ENCODE results near the gene TMEM184B.
"Not testable (repeated sequence)": the region's sequence is repeated elsewhere in the genome, so short reads cannot be mapped to it uniquely, and the experiment has no call there.

TMEM184B gene

GRCh38 chr22:38235240-38235850, 37.5 kb downstream of the TMEM184B start:
- Mint-ChIP-seq H3K4me1 (no peaks in the 10 kb centered on the region), H3K9me3 (no peaks in the 10 kb centered on the region), H3K27ac (no peak overlapping the region), H3K36me3 (ENCODE audit: low read depth) (peaks cover 8% of the 10 kb centered on the region), H3K27me3 (no peaks in the 10 kb centered on the region), H3K4me3 (no peak overlapping the region)
- DNase-seq = no peak
- ATAC-seq = no peak

GRCh38 chr22:38233856-38234255, 39.0 kb downstream of the TMEM184B start:
- H3K27me3 Mint-ChIP-seq; DNase-seq; H3K36me3 Mint-ChIP-seq (ENCODE audit: low read depth); H3K4me3 Mint-ChIP-seq; ATAC-seq; H3K9me3 Mint-ChIP-seq; H3K4me1 Mint-ChIP-seq; H3K27ac Mint-ChIP-seq: not testable (repeated sequence)

- H3K9me3 Mint-ChIP-seq = no peaks in the 10 kb centered on the region
- peaks cover 4% of the 10 kb centered on the region for H3K36me3 Mint-ChIP-seq (ENCODE audit: low read depth)
- no peak overlapping the region for H3K4me3 Mint-ChIP-seq
- H3K27me3 Mint-ChIP-seq = no peaks in the 10 kb centered on the region
- peaks cover 6% of the 10 kb centered on the region for H3K4me1 Mint-ChIP-seq
- no peak for DNase-seq
- no peak for ATAC-seq
- H3K27ac Mint-ChIP-seq = no peak overlapping the region
Observed at GRCh38 chr22:38233427-38233826, 39.4 kb downstream of the TMEM184B start.

GRCh38 chr22:38232196-38232595, 40.6 kb downstream of the TMEM184B start:
- no peak for ATAC-seq
- H3K36me3 Mint-ChIP-seq (ENCODE audit: low read depth) = peaks cover 4% of the 10 kb centered on the region

GRCh38 chr22:38230916-38231315, 41.9 kb downstream of the TMEM184B start:
- Mint-ChIP-seq H3K9me3 (no peaks in the 10 kb centered on the region), H3K4me3 (no peak overlapping the region), H3K27me3 (no peaks in the 10 kb centered on the region), H3K27ac (no peak overlapping the region), H3K36me3 (ENCODE audit: low read depth) (peaks cover 4% of the 10 kb centered on the region), H3K4me1 (peaks cover 6% of the 10 kb centered on the region)
- ATAC-seq (no peak), DNase-seq (no peak)

More at GRCh38 chr22:38232196-38232595, 40.6 kb downstream of the TMEM184B start:
- H3K4me3 Mint-ChIP-seq = no peak overlapping the region
- no peak overlapping the region for H3K27ac Mint-ChIP-seq
- no peak for DNase-seq
- H3K9me3 Mint-ChIP-seq = no peaks in the 10 kb centered on the region
- peaks cover 6% of the 10 kb centered on the region for H3K4me1 Mint-ChIP-seq
- H3K27me3 Mint-ChIP-seq = no peaks in the 10 kb centered on the region

GRCh38 chr22:38230108-38230825, 42.5 kb downstream of the TMEM184B start:
- DNase-seq = peak; percentile 22
- no peak overlapping the region for H3K27ac Mint-ChIP-seq
- H3K36me3 Mint-ChIP-seq (ENCODE audit: low read depth) = peaks cover 4% of the 10 kb centered on the region

GRCh38 chr22:38228873-38229740, 43.7 kb downstream of the TMEM184B start:
- ATAC-seq (peak; percentile 4), DNase-seq (no peak)
- no peak overlapping the region for H3K27ac Mint-ChIP-seq
- H3K27me3 Mint-ChIP-seq = no peaks in the 10 kb centered on the region
- H3K9me3 Mint-ChIP-seq = no peaks in the 10 kb centered on the region
- peaks cover 6% of the 10 kb centered on the region for H3K4me1 Mint-ChIP-seq
- no peak overlapping the region for H3K4me3 Mint-ChIP-seq
- H3K36me3 Mint-ChIP-seq (ENCODE audit: low read depth) = peaks cover 4% of the 10 kb centered on the region

More at GRCh38 chr22:38230108-38230825, 42.5 kb downstream of the TMEM184B start:
- Mint-ChIP-seq H3K27me3 (no peaks in the 10 kb centered on the region), H3K4me3 (no peak overlapping the region), H3K4me1 (peaks cover 6% of the 10 kb centered on the region), H3K9me3 (no peaks in the 10 kb centered on the region)
- ATAC-seq = peak; percentile 31

GRCh38 chr22:38228326-38228872, 44.4 kb downstream of the TMEM184B start:
- Mint-ChIP-seq H3K27ac (no peak overlapping the region), H3K27me3 (no peaks in the 10 kb centered on the region), H3K4me3 (no peak overlapping the region), H3K9me3 (no peaks in the 10 kb centered on the region), H3K4me1 (peaks cover 6% of the 10 kb centered on the region), H3K36me3 (ENCODE audit: low read depth) (peaks cover 4% of the 10 kb centered on the region)
- no peak for DNase-seq
- ATAC-seq = no peak

- ATAC-seq (no peak), DNase-seq (no peak)
- Mint-ChIP-seq H3K27ac (no peak overlapping the region), H3K9me3 (no peaks in the 10 kb centered on the region), H3K36me3 (ENCODE audit: low read depth) (peaks cover 4% of the 10 kb centered on the region), H3K27me3 (no peaks in the 10 kb centered on the region), H3K4me1 (peaks cover 6% of the 10 kb centered on the region), H3K4me3 (no peak overlapping the region)
Observed at GRCh38 chr22:38226853-38227649, 45.8 kb downstream of the TMEM184B start.

GRCh38 chr22:38223289-38223960, 49.4 kb downstream of the TMEM184B start:
- H3K4me3 Mint-ChIP-seq = no peak overlapping the region
- H3K36me3 Mint-ChIP-seq (ENCODE audit: low read depth) = no peaks in the 10 kb centered on the region
- H3K27me3 Mint-ChIP-seq = no peaks in the 10 kb centered on the region
- ATAC-seq = no peak
- no peak overlapping the region for H3K27ac Mint-ChIP-seq
- no peaks in the 10 kb centered on the region for H3K9me3 Mint-ChIP-seq
- no peak for DNase-seq
- peaks cover 11% of the 10 kb centered on the region for H3K4me1 Mint-ChIP-seq

GRCh38 chr22:38222797-38223119, 50.1 kb downstream of the TMEM184B start:
- peaks cover 16% of the 10 kb centered on the region for H3K4me1 Mint-ChIP-seq
- H3K27ac Mint-ChIP-seq = no peak overlapping the region

GRCh38 chr22:38221908-38222796, 50.7 kb downstream of the TMEM184B start:
- Mint-ChIP-seq H3K36me3 (ENCODE audit: low read depth) (no peaks in the 10 kb centered on the region), H3K9me3 (no peaks in the 10 kb centered on the region), H3K27ac (peak overlapping the region; percentile 30), H3K4me1 (peaks cover 16% of the 10 kb centered on the region), H3K4me3 (no peak overlapping the region), H3K27me3 (no peaks in the 10 kb centered on the region)
- no peak for ATAC-seq
- DNase-seq = no peak

More at GRCh38 chr22:38222797-38223119, 50.1 kb downstream of the TMEM184B start:
- H3K4me3 Mint-ChIP-seq = no peak overlapping the region
- H3K27me3 Mint-ChIP-seq = no peaks in the 10 kb centered on the region
- H3K9me3 Mint-ChIP-seq = no peaks in the 10 kb centered on the region
- no peaks in the 10 kb centered on the region for H3K36me3 Mint-ChIP-seq (ENCODE audit: low read depth)
- ATAC-seq (no peak), DNase-seq (no peak)

- Mint-ChIP-seq H3K27me3 (no peaks in the 10 kb centered on the region), H3K9me3 (no peaks in the 10 kb centered on the region), H3K4me1 (peaks cover 16% of the 10 kb centered on the region), H3K36me3 (ENCODE audit: low read depth) (no peaks in the 10 kb centered on the region), H3K27ac (no peak overlapping the region), H3K4me3 (no peak overlapping the region)
- DNase-seq (no peak), ATAC-seq (no peak)
Observed at GRCh38 chr22:38221407-38221806, 51.4 kb downstream of the TMEM184B start.
